Trophoblast cell (in vitro differentiated cells and primary cell): Measurements from ENCODE around the gene KCNK6.

Source experiments
- DNase-seq, 2 donors: peaks; one replicate each; pipeline ENCODE4 v3.0.0-alpha.2; 2016
- H2AFZ ChIP-seq: 2 replicates; pipeline ENCODE4 v1.6.1; 2013; ENCODE audit warnings: low read length, moderate library complexity, mild to moderate bottlenecking; ENCODE audit not compliant: insufficient read depth, poor library complexity
- H2AK5ac ChIP-seq: 2 replicates; pipeline ENCODE4 v1.6.1; 2013; ENCODE audit warnings: mild to moderate bottlenecking, low read length
- H2BK120ac ChIP-seq: 2 replicates; pipeline ENCODE4 v1.6.1; 2013; ENCODE audit warnings: low read length, mild to moderate bottlenecking, moderate library complexity; ENCODE audit not compliant: insufficient read depth, poor library complexity
- H2BK12ac ChIP-seq: 2 replicates; pipeline ENCODE4 v1.6.1; 2013; ENCODE audit warnings: mild to moderate bottlenecking, low read length, moderate library complexity
- H2BK5ac ChIP-seq: 2 replicates; pipeline ENCODE4 v1.6.1; 2013; ENCODE audit warnings: low read length, low read depth, moderate library complexity, mild to moderate bottlenecking; ENCODE audit not compliant: poor library complexity
- H3K14ac ChIP-seq: 2 replicates; pipeline ENCODE4 v1.6.1; 2013; ENCODE audit warnings: mild to moderate bottlenecking, low read length
- H3K18ac ChIP-seq: 2 replicates; pipeline ENCODE4 v1.6.1; 2013; ENCODE audit warnings: mild to moderate bottlenecking, low read length
- H3K23ac ChIP-seq: 2 replicates; pipeline ENCODE4 v1.6.1; 2013; ENCODE audit warnings: low read length
- H3K27ac ChIP-seq: 2 replicates; pipeline ENCODE4 v1.5.1; 2013; ENCODE audit warnings: low read depth, mild to moderate bottlenecking, inconsistent platforms, low read length, moderate library complexity
- H3K27me3 ChIP-seq: 2 replicates; pipeline ENCODE4 v1.6.1; 2013; ENCODE audit warnings: inconsistent platforms, mild to moderate bottlenecking, low read length, moderate library complexity; ENCODE audit not compliant: insufficient read depth
- H3K36me3 ChIP-seq, 2 experiments: 1 replicate in 1 of 2; 2 replicates in 1 of 2; pipeline ENCODE4 v1.6.1; 2013; ENCODE audit warnings: low read length in 2 of 2, mild to moderate bottlenecking in 2 of 2, moderate library complexity in 1 of 2; ENCODE audit not compliant: insufficient read depth in 2 of 2, control insufficient read depth in 1 of 2
- H3K4ac ChIP-seq: 2 replicates; pipeline ENCODE4 v1.6.1; 2013; ENCODE audit warnings: low read depth, mild to moderate bottlenecking, low read length, moderate library complexity
- H3K4me1 ChIP-seq, 2 experiments: 1 replicate in 1 of 2; 2 replicates in 1 of 2; pipeline ENCODE4 v1.6.1; 2013; ENCODE audit warnings: low read length in 2 of 2, mild to moderate bottlenecking in 2 of 2, moderate library complexity in 1 of 2; ENCODE audit not compliant: insufficient read depth in 2 of 2, control insufficient read depth in 1 of 2
- H3K4me2 ChIP-seq: 2 replicates; pipeline ENCODE4 v1.6.1; 2013; ENCODE audit warnings: inconsistent platforms, mild to moderate bottlenecking, low read length, moderate library complexity
- H3K4me3 ChIP-seq: 2 replicates; pipeline ENCODE4 v1.5.1; 2013; ENCODE audit warnings: mild to moderate bottlenecking, low read depth, low read length, inconsistent platforms
- H3K79me1 ChIP-seq: one replicate; pipeline ENCODE4 v1.6.1; 2013; ENCODE audit warnings: low read length
- H3K79me2 ChIP-seq: 2 replicates; pipeline ENCODE4 v1.6.1; 2013; ENCODE audit warnings: low read length, mild to moderate bottlenecking; ENCODE audit not compliant: control insufficient read depth, insufficient read depth, poor library complexity
- H3K9ac ChIP-seq: 2 replicates; pipeline ENCODE4 v1.6.1; 2013; ENCODE audit warnings: mild to moderate bottlenecking, low read length
- H3K9me3 ChIP-seq: 2 replicates; pipeline ENCODE4 v1.6.1; 2013; ENCODE audit warnings: low read depth, mild to moderate bottlenecking, control low read depth, inconsistent platforms, low read length; ENCODE audit not compliant: insufficient read depth
- H4K12ac ChIP-seq: 2 replicates; pipeline ENCODE4 v1.6.1; 2013; ENCODE audit warnings: low read depth, mild to moderate bottlenecking, low read length, moderate library complexity
- H4K8ac ChIP-seq: 2 replicates; pipeline ENCODE4 v1.6.1; 2013; ENCODE audit warnings: low read depth, mild to moderate bottlenecking, low read length, moderate library complexity
- H4K91ac ChIP-seq: one replicate; pipeline ENCODE4 v1.6.1; 2013; ENCODE audit warnings: low read depth, mild to moderate bottlenecking, low read length, moderate library complexity
- WGBS: extraction: QIAGEN DNeasy Blood & Tissue Kit; methylation state at CpG from one replicate; pipeline ENCODE4 v1.1.7; 2013; ENCODE audit warnings: missing lambda C conversion rate; ENCODE audit not compliant: insufficient read length, insufficient coverage; ENCODE audit errors: extremely low coverage; 5-methylcytosine and 5-hydroxymethylcytosine counted together

KCNK6 gene

DNA sequence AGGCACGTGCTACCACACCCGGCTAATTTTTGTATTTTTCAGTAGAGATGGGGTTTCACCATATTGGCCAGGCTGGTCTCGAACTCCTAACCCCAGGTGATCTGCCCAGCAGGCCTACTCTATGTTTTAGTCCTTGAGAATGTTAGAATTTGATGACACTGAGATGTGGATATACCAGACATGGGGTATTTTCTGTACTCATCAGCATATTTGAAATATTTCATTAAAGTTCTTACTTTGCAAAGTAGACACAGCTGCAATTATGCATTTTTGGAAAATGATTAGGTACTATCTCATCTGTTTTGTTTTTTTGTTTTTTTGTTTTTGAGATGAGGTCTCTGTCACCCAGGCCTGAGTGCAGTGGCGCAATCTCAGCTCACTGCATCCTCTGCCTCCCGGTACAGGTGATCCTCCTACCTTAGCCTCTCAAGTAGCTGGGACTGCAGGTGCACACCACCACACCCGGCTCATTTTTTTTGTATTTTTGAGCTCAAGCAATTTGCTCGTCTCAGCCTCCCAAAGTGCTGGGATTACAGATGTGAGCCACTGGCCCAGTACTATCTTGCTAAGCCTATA is 42.6 kb upstream of the KCNK6 start:
- Histone ChIP-seq H2BK12ac (peak overlapping the region; percentile 48), H3K18ac (no peak overlapping the region), H4K8ac (peak overlapping the region; percentile 29), H3K4ac (peak overlapping the region; percentile 52), H2BK5ac (peak overlapping the region; percentile 72), H3K4me2 (peak overlapping the region; percentile 49), H3K14ac (no peak overlapping the region), H4K91ac (peak overlapping the region; percentile 35), H2AK5ac (peak overlapping the region; percentile 53), H4K12ac (no peak overlapping the region), H2AFZ (no peak overlapping the region), H3K9ac (no peak overlapping the region), H3K23ac (no peak overlapping the region), H3K4me1 (peaks cover 22 to 35% of the 10 kb centered on the region in 2 experiments), H3K36me3 (peaks cover 9 to 10% of the 10 kb centered on the region in 2 experiments), H3K79me1 (peaks cover 11% of the 10 kb centered on the region), H2BK120ac (peak overlapping the region; percentile 60), H3K9me3 (no peaks in the 10 kb centered on the region), H3K4me3 (no peak overlapping the region), H3K27ac (peak overlapping the region; percentile 97), H3K79me2 (peaks cover 23% of the 10 kb centered on the region), H3K27me3 (no peaks in the 10 kb centered on the region)
- no CpG with 5 or more reads among the region's 7 CpGs for WGBS
- peak; percentile 76 to 89 for DNase-seq

DNA sequence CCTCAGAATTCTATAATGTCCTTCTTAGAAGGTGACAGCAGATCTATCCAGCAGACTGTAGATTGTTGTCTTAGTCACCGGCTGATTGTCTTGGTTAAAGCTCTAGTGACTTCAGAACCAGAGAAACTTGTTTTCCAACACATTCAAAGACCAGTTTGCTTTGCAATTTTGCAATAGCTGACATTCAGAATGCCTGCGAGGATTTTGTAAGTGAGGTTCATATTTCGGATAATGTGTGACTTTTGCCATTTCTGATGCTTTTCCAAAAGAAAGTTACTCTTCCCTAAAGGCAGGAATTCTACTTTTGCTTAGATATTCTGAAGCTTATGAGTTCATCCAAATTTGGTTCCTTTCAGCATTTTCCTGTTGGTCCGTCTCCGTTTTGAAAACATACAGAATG is 42.1 kb upstream of the KCNK6 start:
- Histone ChIP-seq H3K79me1 (peaks cover 12% of the 10 kb centered on the region), H3K4me3 (no peak overlapping the region), H3K4ac (no peak overlapping the region), H3K9ac (no peak overlapping the region), H3K36me3 (peaks cover 9 to 10% of the 10 kb centered on the region in 2 experiments), H3K79me2 (peaks cover 27% of the 10 kb centered on the region), H2BK12ac (no peak overlapping the region), H2BK5ac (peak overlapping the region; percentile 72), H4K12ac (no peak overlapping the region), H2AFZ (no peak overlapping the region), H2AK5ac (no peak overlapping the region), H4K91ac (no peak overlapping the region), H3K14ac (no peak overlapping the region), H3K4me1 (peaks cover 23 to 39% of the 10 kb centered on the region in 2 experiments), H3K4me2 (peak overlapping the region; percentile 49), H3K27me3 (no peaks in the 10 kb centered on the region), H4K8ac (no peak overlapping the region), H3K23ac (no peak overlapping the region), H2BK120ac (no peak overlapping the region), H3K27ac (peak overlapping the region; percentile 97), H3K18ac (no peak overlapping the region), H3K9me3 (no peaks in the 10 kb centered on the region)
- DNase-seq, result peak; percentile 79 to 98
- WGBS, result no CpG with 5 or more reads among the region's 5 CpGs

DNA sequence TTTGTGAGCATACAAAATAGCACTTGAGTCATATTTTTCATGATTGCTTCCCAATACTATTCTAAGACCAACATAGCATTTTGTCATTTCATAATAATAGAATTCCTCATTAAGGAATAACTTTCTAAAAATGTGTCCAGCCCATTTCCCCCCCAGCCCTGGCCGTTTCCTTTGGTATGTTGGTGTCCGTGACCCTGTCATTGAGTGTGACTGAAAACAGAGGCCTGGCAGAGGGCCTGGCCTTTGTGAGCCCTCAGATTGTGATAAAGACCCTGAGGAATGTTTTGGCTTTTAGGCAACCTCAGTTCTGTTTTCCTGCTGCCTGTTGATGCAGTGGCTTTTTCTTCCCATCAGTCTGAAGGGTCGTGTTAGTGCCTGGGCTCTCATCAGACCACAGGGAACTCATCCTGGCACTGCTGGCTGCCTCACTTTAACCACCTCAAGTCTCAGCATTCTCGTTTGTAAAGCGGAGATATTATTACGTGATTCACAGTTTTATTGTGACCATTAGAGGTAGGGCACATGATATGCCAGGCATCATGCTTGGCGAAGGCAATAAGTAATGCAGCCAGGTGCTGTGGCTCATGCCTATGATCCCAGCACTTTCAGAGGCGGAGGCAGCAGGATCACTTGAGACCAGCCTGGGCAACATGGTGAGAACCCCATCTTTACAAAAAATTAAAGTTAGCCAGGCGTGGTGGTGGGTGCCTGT is 41.5 kb upstream of the KCNK6 start:
- Histone ChIP-seq H4K8ac (peak overlapping the region; percentile 44), H4K91ac (peak overlapping the region; percentile 82), H3K36me3 (peaks cover 9 to 10% of the 10 kb centered on the region in 2 experiments), H3K14ac (peak overlapping the region; percentile 43), H2AK5ac (peak overlapping the region; percentile 62), H2BK120ac (peak overlapping the region; percentile 79), H2BK5ac (peak overlapping the region; percentile 67), H3K23ac (no peak overlapping the region), H3K9me3 (no peaks in the 10 kb centered on the region), H3K4me2 (peak overlapping the region; percentile 53), H2AFZ (no peak overlapping the region), H3K27me3 (no peaks in the 10 kb centered on the region), H3K27ac (peak overlapping the region; percentile 97), H3K4me3 (no peak overlapping the region), H3K9ac (peak overlapping the region; percentile 71), H3K79me1 (peaks cover 14% of the 10 kb centered on the region), H3K4ac (peak overlapping the region; percentile 29), H2BK12ac (peak overlapping the region; percentile 78), H3K79me2 (peaks cover 30% of the 10 kb centered on the region), H3K4me1 (peaks cover 26 to 41% of the 10 kb centered on the region in 2 experiments), H4K12ac (no peak overlapping the region), H3K18ac (peak overlapping the region; percentile 48)
- no CpG with 5 or more reads among the region's 9 CpGs for WGBS
- peak; percentile 65 to 80 for DNase-seq

DNA sequence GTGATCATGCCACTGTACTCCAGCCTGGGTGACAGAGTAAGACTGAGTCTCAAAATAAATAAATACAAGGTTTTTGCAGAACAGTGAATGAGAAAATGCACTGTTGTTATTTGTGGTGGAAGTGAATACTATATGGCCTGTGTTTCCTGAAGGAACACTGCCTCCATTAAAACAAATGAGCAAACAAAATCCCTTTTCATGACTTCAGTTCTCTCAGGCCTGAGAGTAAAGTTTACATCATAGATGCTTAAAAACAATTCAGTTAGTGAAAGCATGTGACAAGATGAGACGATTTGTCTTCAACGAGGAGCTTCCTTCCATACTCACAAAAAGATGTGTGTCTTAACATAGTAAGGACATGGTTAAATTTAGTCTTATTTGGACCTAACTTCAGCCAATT is 40.9 kb upstream of the KCNK6 start:
- WGBS, result no CpG with 5 or more reads among the region's 2 CpGs
- H3K4me2 ChIP-seq, result no peak overlapping the region
- H2BK120ac ChIP-seq, result peak overlapping the region; percentile 79
- H3K23ac ChIP-seq, result no peak overlapping the region
- peak overlapping the region; percentile 78 for H2BK12ac ChIP-seq
- no peak overlapping the region for H4K12ac ChIP-seq
- no peak overlapping the region for H3K9ac ChIP-seq
- no peak overlapping the region for H3K4ac ChIP-seq
- peak overlapping the region; percentile 44 for H4K8ac ChIP-seq
- peak overlapping the region; percentile 67 for H2BK5ac ChIP-seq
- no peaks in the 10 kb centered on the region for H3K27me3 ChIP-seq
- H3K14ac ChIP-seq, result no peak overlapping the region
- peaks cover 10 to 13% of the 10 kb centered on the region in 2 experiments for H3K36me3 ChIP-seq
- DNase-seq, result no peak
- H2AK5ac ChIP-seq, result no peak overlapping the region
- H3K79me1 ChIP-seq, result peaks cover 14% of the 10 kb centered on the region
- peaks cover 22 to 35% of the 10 kb centered on the region in 2 experiments for H3K4me1 ChIP-seq
- peak overlapping the region; percentile 97 for H3K27ac ChIP-seq
- no peak overlapping the region for H3K4me3 ChIP-seq
- H3K18ac ChIP-seq, result peak overlapping the region; percentile 48
- no peak overlapping the region for H2AFZ ChIP-seq
- peak overlapping the region; percentile 82 for H4K91ac ChIP-seq
- H3K79me2 ChIP-seq, result peaks cover 33% of the 10 kb centered on the region
- H3K9me3 ChIP-seq, result no peaks in the 10 kb centered on the region
